Measurements from ENCODE around the gene CAMTA1.

Gene CAMTA1

DNA sequence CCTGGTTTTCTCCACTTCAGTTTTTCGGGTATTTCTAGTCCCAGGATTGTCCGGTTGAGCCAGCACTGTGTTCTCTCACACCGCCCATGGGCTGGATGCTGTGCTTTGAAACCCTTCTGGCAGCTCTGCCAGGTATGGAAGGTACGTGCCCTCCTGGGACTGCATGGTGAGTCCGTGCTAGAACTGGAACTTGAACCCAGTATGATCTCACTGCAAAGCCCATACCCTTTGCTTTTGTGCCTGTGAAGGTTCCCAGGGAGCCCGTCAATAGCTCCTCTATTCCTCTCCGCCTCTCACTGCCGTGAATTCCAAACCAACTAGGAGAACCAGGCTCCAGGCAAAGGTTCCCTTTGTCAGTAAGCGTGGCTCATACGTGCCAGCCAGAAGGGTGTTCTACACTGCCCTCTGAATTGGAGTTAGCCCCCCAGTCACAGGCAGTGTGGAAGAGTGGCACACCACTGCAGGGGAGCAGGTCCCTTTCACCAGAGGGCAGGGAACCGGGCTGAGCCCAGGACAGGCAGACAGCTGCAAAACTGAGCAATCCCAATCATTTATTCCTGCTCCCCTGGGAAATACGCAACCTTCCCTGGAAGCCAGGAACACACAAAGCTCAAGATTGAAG lies 310.2 kb downstream of the CAMTA1 start:
- Mint-ChIP-seq H3K9me3 (no peaks in the 10 kb centered on the region), H3K4me3 (no peak overlapping the region), H3K36me3 (peaks cover 1% of the 10 kb centered on the region), H3K27ac (no peak overlapping the region), H3K4me1 (no peaks in the 10 kb centered on the region), H3K27me3 (peaks cover 10% of the 10 kb centered on the region)

- no peaks in the 10 kb centered on the region for H3K9me3 Mint-ChIP-seq
- H3K4me3 Mint-ChIP-seq: no peak overlapping the region
- H3K27me3 Mint-ChIP-seq: peaks cover 8% of the 10 kb centered on the region
- no peaks in the 10 kb centered on the region for H3K4me1 Mint-ChIP-seq
- H3K36me3 Mint-ChIP-seq: no peaks in the 10 kb centered on the region
- H3K27ac Mint-ChIP-seq: no peak overlapping the region
Measured at GRCh38 chr1:7097938-7098592, 312.8 kb downstream of the CAMTA1 start.

DNA sequence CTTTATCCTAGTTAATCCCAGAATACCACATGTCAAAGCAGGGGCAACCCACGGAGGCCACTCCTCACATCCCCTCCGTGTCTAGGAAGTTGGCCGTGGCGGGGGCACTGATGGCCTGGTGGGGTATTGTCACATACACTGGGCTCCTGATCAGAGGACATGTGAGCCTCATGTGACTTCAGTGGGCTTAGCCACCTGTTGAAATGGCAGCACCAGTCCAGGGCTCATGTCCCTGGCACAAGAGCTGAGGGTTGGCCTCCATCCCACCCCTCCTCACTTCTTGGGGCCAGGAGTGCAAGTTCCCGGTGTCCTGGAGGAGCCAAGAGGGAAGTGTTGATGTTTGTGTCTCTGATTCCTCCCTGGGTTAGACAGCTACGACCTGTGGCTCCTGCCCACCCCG lies 313.4 kb downstream of the CAMTA1 start:
- H3K27me3 Mint-ChIP-seq: peaks cover 8% of the 10 kb centered on the region
- H3K27ac Mint-ChIP-seq: no peak overlapping the region
- no peaks in the 10 kb centered on the region for H3K9me3 Mint-ChIP-seq
- H3K4me3 Mint-ChIP-seq: no peak overlapping the region
- no peaks in the 10 kb centered on the region for H3K36me3 Mint-ChIP-seq
- no peaks in the 10 kb centered on the region for H3K4me1 Mint-ChIP-seq

DNA sequence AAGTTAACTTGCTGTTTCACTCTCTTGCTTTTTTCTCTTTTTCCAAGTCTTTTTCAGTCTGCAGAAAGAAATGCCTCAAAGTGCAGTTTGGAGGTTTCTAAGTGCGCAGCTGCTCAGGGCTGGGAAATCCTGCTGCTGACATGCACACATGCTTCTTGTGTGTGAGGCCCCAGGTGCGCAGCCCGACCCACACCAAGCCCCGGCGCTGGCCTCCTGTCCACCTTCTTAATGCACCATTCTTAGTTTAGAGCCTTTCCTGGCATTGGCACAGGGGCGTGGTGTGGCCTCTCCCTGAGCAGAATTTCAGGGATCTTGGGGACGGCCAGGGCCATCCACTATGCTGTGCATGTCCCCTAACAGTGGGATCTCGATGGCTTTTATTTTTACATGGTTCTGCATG lies 315.2 kb downstream of the CAMTA1 start:
- Mint-ChIP-seq H3K4me3 (no peak overlapping the region), H3K27me3 (peaks cover 8% of the 10 kb centered on the region), H3K36me3 (no peaks in the 10 kb centered on the region)

GRCh38 chr1:7101187-7101586 lies 315.9 kb downstream of the CAMTA1 start:
- Mint-ChIP-seq H3K4me3 (no peak overlapping the region), H3K27me3 (peaks cover 7% of the 10 kb centered on the region), H3K9me3 (no peaks in the 10 kb centered on the region), H3K4me1 (no peaks in the 10 kb centered on the region), H3K27ac (no peak overlapping the region), H3K36me3 (no peaks in the 10 kb centered on the region)

More for the DNA sequence above, 315.2 kb downstream of the CAMTA1 start:
- peak overlapping the region; percentile 5 for H3K27ac Mint-ChIP-seq
- no peaks in the 10 kb centered on the region for H3K4me1 Mint-ChIP-seq
- H3K9me3 Mint-ChIP-seq: no peaks in the 10 kb centered on the region

- peaks cover 4% of the 10 kb centered on the region for H3K27me3 Mint-ChIP-seq
- no peak overlapping the region for H3K27ac Mint-ChIP-seq
- no peaks in the 10 kb centered on the region for H3K36me3 Mint-ChIP-seq
Measured at GRCh38 chr1:7103361-7103782, 318.1 kb downstream of the CAMTA1 start.

GRCh38 chr1:7103874-7104273 lies 318.6 kb downstream of the CAMTA1 start:
- Mint-ChIP-seq H3K36me3 (no peaks in the 10 kb centered on the region), H3K27me3 (peaks cover 4% of the 10 kb centered on the region), H3K4me3 (no peak overlapping the region), H3K4me1 (no peaks in the 10 kb centered on the region), H3K9me3 (no peaks in the 10 kb centered on the region), H3K27ac (no peak overlapping the region)

More at GRCh38 chr1:7103361-7103782, 318.1 kb downstream of the CAMTA1 start:
- Mint-ChIP-seq H3K4me3 (no peak overlapping the region), H3K4me1 (no peaks in the 10 kb centered on the region), H3K9me3 (no peaks in the 10 kb centered on the region)

DNA sequence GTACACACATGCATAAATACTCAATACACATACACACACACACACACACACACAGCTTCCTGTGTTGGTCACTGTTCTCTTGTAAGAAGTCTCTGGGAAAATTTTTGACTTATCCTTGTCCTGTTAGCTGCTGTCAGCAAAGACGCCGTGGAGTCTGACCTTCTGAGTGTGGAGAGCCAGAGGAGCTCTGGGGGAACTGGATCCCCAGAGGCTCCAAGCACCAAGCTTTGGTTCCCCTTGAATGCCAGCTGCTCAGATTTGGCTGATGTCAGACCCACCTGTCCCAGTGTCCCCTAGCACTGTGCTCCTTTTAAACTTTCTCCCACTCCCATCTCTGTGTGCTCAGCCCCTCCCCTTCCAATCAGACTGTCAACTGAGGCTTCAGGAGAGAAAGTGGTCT lies 319.1 kb downstream of the CAMTA1 start:
- no peak overlapping the region for H3K4me3 Mint-ChIP-seq
- no peaks in the 10 kb centered on the region for H3K36me3 Mint-ChIP-seq
- no peak overlapping the region for H3K27ac Mint-ChIP-seq
- no peaks in the 10 kb centered on the region for H3K4me1 Mint-ChIP-seq
- H3K27me3 Mint-ChIP-seq: peaks cover 4% of the 10 kb centered on the region
- H3K9me3 Mint-ChIP-seq: no peaks in the 10 kb centered on the region

DNA sequence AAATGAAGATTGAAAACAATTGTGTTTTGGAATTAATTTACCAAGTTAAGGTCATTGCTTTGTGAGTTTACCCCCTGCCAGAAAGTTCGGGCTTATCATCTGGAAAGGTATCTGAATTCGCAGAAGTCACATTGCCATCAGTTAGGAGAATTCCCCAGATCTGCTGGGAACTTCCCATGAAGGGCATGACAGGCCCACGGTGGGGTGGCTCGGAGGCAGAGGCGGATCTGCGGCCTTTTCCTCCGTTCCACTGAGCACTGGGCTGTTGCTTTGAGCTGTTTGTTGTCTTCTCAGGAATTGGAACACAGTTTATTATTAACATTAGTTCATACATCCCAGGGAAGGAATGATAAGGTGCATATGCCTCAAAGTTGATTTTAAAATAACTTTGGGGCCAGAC lies 320.0 kb downstream of the CAMTA1 start:
- H3K4me3 Mint-ChIP-seq: no peak overlapping the region
- H3K4me1 Mint-ChIP-seq: no peaks in the 10 kb centered on the region
- peaks cover 4% of the 10 kb centered on the region for H3K27me3 Mint-ChIP-seq
- no peaks in the 10 kb centered on the region for H3K9me3 Mint-ChIP-seq
- no peaks in the 10 kb centered on the region for H3K36me3 Mint-ChIP-seq
- no peak overlapping the region for H3K27ac Mint-ChIP-seq

GRCh38 chr1:7106442-7107108 lies 321.3 kb downstream of the CAMTA1 start:
- H3K4me3 Mint-ChIP-seq: no peak overlapping the region
- H3K27ac Mint-ChIP-seq: no peak overlapping the region
- H3K36me3 Mint-ChIP-seq: no peaks in the 10 kb centered on the region
- no peaks in the 10 kb centered on the region for H3K9me3 Mint-ChIP-seq
- H3K27me3 Mint-ChIP-seq: peaks cover 3% of the 10 kb centered on the region
- no peaks in the 10 kb centered on the region for H3K4me1 Mint-ChIP-seq

- H3K27me3 Mint-ChIP-seq: peaks cover 3% of the 10 kb centered on the region
- H3K4me1 Mint-ChIP-seq: no peaks in the 10 kb centered on the region
- no peak overlapping the region for H3K27ac Mint-ChIP-seq
- no peaks in the 10 kb centered on the region for H3K36me3 Mint-ChIP-seq
- H3K9me3 Mint-ChIP-seq: no peaks in the 10 kb centered on the region
- no peak overlapping the region for H3K4me3 Mint-ChIP-seq
Measured at GRCh38 chr1:7107109-7107830, 322.0 kb downstream of the CAMTA1 start.

GRCh38 chr1:7108251-7108650 lies 323.0 kb downstream of the CAMTA1 start:
- Mint-ChIP-seq H3K4me3 (no peak overlapping the region), H3K27me3 (peaks cover 3% of the 10 kb centered on the region), H3K9me3 (no peaks in the 10 kb centered on the region), H3K27ac (no peak overlapping the region), H3K36me3 (no peaks in the 10 kb centered on the region), H3K4me1 (no peaks in the 10 kb centered on the region)

GRCh38 chr1:7109901-7110300 lies 324.6 kb downstream of the CAMTA1 start:
- H3K27me3 Mint-ChIP-seq: peaks cover 3% of the 10 kb centered on the region
- no peak overlapping the region for H3K4me3 Mint-ChIP-seq
- no peaks in the 10 kb centered on the region for H3K36me3 Mint-ChIP-seq
- no peaks in the 10 kb centered on the region for H3K9me3 Mint-ChIP-seq
- H3K4me1 Mint-ChIP-seq: no peaks in the 10 kb centered on the region
- no peak overlapping the region for H3K27ac Mint-ChIP-seq

DNA sequence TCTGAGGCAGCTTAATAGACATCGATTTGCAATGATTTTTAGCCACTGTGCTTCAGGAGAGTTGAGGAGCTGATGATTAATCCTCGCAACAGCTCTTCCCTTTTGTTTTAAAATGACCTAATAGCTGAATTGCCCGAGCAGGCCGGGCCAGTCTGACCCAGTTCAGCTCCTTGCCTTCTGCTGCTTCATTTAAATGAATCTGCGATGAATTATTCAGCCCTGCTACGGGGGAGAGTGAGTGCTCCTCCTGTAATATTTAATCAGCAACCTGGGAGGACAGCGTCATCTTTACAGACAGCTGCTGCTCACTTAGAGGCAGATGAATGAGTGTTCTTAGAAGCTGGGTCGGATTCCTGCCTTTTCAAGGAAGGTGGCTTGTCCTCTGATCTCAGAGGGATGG lies 325.1 kb downstream of the CAMTA1 start:
- H3K27ac Mint-ChIP-seq: no peak overlapping the region
- peaks cover 3% of the 10 kb centered on the region for H3K27me3 Mint-ChIP-seq
- H3K9me3 Mint-ChIP-seq: no peaks in the 10 kb centered on the region
- H3K4me3 Mint-ChIP-seq: no peak overlapping the region
- H3K4me1 Mint-ChIP-seq: no peaks in the 10 kb centered on the region
- H3K36me3 Mint-ChIP-seq: no peaks in the 10 kb centered on the region

- H3K4me3 Mint-ChIP-seq: no peak overlapping the region
- H3K4me1 Mint-ChIP-seq: no peaks in the 10 kb centered on the region
- no peak overlapping the region for H3K27ac Mint-ChIP-seq
- no peaks in the 10 kb centered on the region for H3K36me3 Mint-ChIP-seq
- peaks cover 3% of the 10 kb centered on the region for H3K27me3 Mint-ChIP-seq
- peaks cover 7% of the 10 kb centered on the region for H3K9me3 Mint-ChIP-seq
Measured at GRCh38 chr1:7111853-7112252, 326.6 kb downstream of the CAMTA1 start.

- Mint-ChIP-seq H3K4me3 (no peak overlapping the region), H3K4me1 (no peaks in the 10 kb centered on the region), H3K27me3 (peaks cover 3% of the 10 kb centered on the region), H3K9me3 (peaks cover 7% of the 10 kb centered on the region), H3K27ac (no peak overlapping the region), H3K36me3 (no peaks in the 10 kb centered on the region)
Measured at GRCh38 chr1:7113136-7113535, 327.9 kb downstream of the CAMTA1 start.
